ENCODE data around the gene LGR4. TPM values are rescaled to one million over a fixed set of nuclear protein-coding genes. Genes with fewer than 3 reads are reported as not detected.

LGR4 gene
- total RNA-seq, 1 experiment from 2014 or later, result 99.2 TPM

DNA sequence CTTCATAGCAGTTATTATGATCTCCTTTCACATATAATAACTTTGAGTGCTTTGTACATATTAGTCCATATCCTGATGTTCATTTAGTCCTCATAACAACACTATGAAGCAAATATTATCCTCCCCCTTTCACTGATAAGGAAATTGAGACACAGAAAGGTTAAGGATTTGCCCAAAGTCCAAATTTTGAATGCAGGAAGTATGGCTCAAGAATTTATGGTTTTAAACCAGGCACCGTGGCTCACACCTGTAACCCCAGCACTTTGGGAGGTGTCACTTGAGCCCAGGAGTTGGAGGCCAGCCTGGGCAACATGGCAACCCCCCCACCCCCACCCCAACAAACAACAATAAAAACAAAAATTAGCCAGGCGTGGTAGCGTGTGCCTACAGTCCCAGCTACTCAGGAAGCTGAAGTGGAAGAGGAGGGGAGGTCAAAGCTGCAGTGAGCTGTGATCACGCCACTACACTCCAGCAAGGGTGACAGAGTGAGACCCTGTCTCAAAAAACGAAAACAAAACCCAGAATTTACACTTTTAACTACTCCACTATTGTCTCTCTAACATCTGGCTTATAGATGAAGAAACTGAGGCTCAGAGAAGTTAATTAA, 118.1 kb downstream of the LGR4 start:
- Mint-ChIP-seq H3K4me1 (peaks cover 58 to 64% of the 10 kb centered on the region in 2 experiments), H3K27me3 (ENCODE audit: low read depth) (no peaks in the 10 kb centered on the region; the same call in 1 of the 2 replicates), H3K4me3 (no peak overlapping the region), H3K36me3 (ENCODE audit: insufficient read depth in 1 of 3, low read depth in 3 of 3) (peaks cover 2 to 25% (median 20%) of the 10 kb centered on the region in 3 experiments), H3K9me3 (no peaks in the 10 kb centered on the region), H3K27ac (peak overlapping the region in 2 of 3 experiments; percentile 22 to 75; a peak in 3 of 7 replicates)
- Histone ChIP-seq H3K9ac (ENCODE audit: extremely low read depth, insufficient read length, low read length) (no peak overlapping the region), H4K20me1 (ENCODE audit: control insufficient read depth, insufficient read depth, insufficient read length) (no peaks in the 10 kb centered on the region), H2BK15ac (ENCODE audit: low read depth, low read length) (no peak overlapping the region), H2BK12ac (ENCODE audit: insufficient read length, low read depth, low read length) (no peak overlapping the region), H3K79me2 (ENCODE audit: insufficient read depth, low read length) (no peaks in the 10 kb centered on the region), H3K18ac (ENCODE audit: insufficient read length, low read depth, low read length) (no peak overlapping the region), H2BK5ac (ENCODE audit: insufficient read length, low read length) (no peak overlapping the region), H2BK20ac (ENCODE audit: low read depth, low read length, poor library complexity, severe bottlenecking) (no peak overlapping the region), H3K79me1 (ENCODE audit: insufficient read depth, low read depth, low read length, poor library complexity, severe bottlenecking) (no peaks in the 10 kb centered on the region), H3K14ac (ENCODE audit: insufficient read depth, low read length) (no peak overlapping the region), H2BK120ac (ENCODE audit: low read depth, low read length, poor library complexity, severe bottlenecking) (no peak overlapping the region), H3K4me1 (ENCODE audit: insufficient read depth, low read length) (peaks cover 4% of the 10 kb centered on the region), H2AFZ (ENCODE audit: low read length) (no peak overlapping the region), H3K27me3 (ENCODE audit: insufficient read depth, low read length) (no peaks in the 10 kb centered on the region), H3K27ac (ENCODE audit: insufficient read length, low read depth, low read length) (no peak overlapping the region), H3K56ac (ENCODE audit: insufficient read length, low read depth, low read length) (no peak overlapping the region), H3K23ac (ENCODE audit: insufficient read length, low read depth, low read length) (no peak overlapping the region), H3T11ph (ENCODE audit: low read length) (no peak overlapping the region), H4K8ac (replicated peaks; ENCODE audit: insufficient read length, low read depth, low read length) (no peak overlapping the region), H4K91ac (ENCODE audit: insufficient read length, low read depth, low read length) (no peak overlapping the region), H3K4me2 (ENCODE audit: insufficient read depth, insufficient read length, low read length) (no peak overlapping the region), H3K23me2 (ENCODE audit: insufficient read length, low read depth, low read length, poor library complexity, severe bottlenecking) (no peaks in the 10 kb centered on the region), H2AK5ac (ENCODE audit: insufficient read length, low read length) (no peak overlapping the region), H4K5ac (ENCODE audit: insufficient read length, low read depth, low read length) (no peak overlapping the region), H3K4ac (ENCODE audit: low read depth, low read length) (no peak overlapping the region), H3K9me3 (ENCODE audit: control insufficient read depth, low read depth, low read length) (no peaks in the 10 kb centered on the region)
- TF ChIP-seq, protein P1, sequence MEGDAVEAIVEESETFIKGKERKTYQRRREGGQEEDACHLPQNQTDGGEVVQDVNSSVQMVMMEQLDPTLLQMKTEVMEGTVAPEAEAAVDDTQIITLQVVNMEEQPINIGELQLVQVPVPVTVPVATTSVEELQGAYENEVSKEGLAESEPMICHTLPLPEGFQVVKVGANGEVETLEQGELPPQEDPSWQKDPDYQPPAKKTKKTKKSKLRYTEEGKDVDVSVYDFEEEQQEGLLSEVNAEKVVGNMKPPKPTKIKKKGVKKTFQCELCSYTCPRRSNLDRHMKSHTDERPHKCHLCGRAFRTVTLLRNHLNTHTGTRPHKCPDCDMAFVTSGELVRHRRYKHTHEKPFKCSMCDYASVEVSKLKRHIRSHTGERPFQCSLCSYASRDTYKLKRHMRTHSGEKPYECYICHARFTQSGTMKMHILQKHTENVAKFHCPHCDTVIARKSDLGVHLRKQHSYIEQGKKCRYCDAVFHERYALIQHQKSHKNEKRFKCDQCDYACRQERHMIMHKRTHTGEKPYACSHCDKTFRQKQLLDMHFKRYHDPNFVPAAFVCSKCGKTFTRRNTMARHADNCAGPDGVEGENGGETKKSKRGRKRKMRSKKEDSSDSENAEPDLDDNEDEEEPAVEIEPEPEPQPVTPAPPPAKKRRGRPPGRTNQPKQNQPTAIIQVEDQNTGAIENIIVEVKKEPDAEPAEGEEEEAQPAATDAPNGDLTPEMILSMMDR (conservative IDR thresholded peaks at IDR 0.05), result no peak
- no peak for DNase-seq
- WGBS (ENCODE audit: extremely low coverage, insufficient read length, low lambda C conversion rate), result no CpG with 5 or more reads among the region's 5 CpGs

All from H9 (cell line).